Suprapubic skin (tissue), 3 donors: ENCODE data around the gene TNFRSF25.

ENCODE experiments used
- EP300 ChIP-seq: sonication (generic); formaldehyde crosslinking; IDR thresholded peaks from one replicate; pipeline ENCODE4 v1.6.1; 2017; ENCODE audit warnings: antibody characterized with exemption
- TF ChIP-seq, protein P1 (sequence below), 2 donors: fragments of 200-600 bp in 1 of 2; fragments of 450-650 bp in 1 of 2; sonication (generic) in 1 of 2; IDR thresholded peaks; one replicate each; pipeline ENCODE4 v1.5.1; 2016 to 2019; ENCODE audit warnings: antibody characterized with exemption in 2 of 2, mild to moderate bottlenecking in 1 of 2, moderate library complexity in 1 of 2

DNA sequence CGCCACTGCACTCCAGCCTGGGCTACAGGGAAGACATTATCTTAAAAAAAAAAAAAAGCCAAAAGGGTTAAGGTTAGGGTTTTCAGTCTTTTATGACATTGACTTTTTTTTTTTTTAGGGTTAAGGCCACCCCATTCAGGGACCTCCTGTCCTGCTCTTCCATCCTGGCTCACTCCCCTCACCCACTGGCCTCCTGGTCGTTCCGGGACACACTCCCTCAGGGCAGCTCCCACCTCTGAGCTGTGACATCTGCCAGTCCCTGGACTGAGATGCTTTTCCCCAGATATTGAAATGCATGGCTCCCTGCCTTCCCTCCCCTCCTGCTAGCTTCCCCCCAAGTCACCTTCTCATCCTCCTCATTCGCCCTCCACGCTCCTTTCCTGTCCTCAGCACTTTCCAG lies 15.8 kb upstream of the TNFRSF25 start:
- TF ChIP-seq EP300, result no peak
- TF ChIP-seq, protein P1, sequence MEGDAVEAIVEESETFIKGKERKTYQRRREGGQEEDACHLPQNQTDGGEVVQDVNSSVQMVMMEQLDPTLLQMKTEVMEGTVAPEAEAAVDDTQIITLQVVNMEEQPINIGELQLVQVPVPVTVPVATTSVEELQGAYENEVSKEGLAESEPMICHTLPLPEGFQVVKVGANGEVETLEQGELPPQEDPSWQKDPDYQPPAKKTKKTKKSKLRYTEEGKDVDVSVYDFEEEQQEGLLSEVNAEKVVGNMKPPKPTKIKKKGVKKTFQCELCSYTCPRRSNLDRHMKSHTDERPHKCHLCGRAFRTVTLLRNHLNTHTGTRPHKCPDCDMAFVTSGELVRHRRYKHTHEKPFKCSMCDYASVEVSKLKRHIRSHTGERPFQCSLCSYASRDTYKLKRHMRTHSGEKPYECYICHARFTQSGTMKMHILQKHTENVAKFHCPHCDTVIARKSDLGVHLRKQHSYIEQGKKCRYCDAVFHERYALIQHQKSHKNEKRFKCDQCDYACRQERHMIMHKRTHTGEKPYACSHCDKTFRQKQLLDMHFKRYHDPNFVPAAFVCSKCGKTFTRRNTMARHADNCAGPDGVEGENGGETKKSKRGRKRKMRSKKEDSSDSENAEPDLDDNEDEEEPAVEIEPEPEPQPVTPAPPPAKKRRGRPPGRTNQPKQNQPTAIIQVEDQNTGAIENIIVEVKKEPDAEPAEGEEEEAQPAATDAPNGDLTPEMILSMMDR (IDR thresholded peaks at IDR 0.05), result no peak
